Neural crest cell (in vitro differentiated cells): ENCODE data around the gene AFAP1L2. TPM values are rescaled to one million over a fixed set of nuclear protein-coding genes. Genes with fewer than 3 reads are reported as not detected.

Experiments used
- DNase-seq: peaks from one replicate; pipeline ENCODE4 v3.0.0; 2021; ENCODE audit warnings: low read depth, mixed read lengths, low spot score
- H3K27ac Mint-ChIP-seq: one replicate; pipeline ENCODE4 v1.8.0; 2021; ENCODE audit warnings: mild to moderate bottlenecking, mixed read lengths; ENCODE audit not compliant: unreplicated experiment
- H3K27me3 Mint-ChIP-seq: 2 replicates; pipeline ENCODE4 v1.8.0; 2021; ENCODE audit warnings: low read depth, mild to moderate bottlenecking, mixed read lengths
- H3K36me3 Mint-ChIP-seq: 2 replicates; pipeline ENCODE4 v1.8.0; 2021; ENCODE audit warnings: low read depth, mild to moderate bottlenecking, mixed read lengths
- H3K4me1 Mint-ChIP-seq: 2 replicates; pipeline ENCODE4 v1.8.0; 2021; ENCODE audit warnings: mixed read lengths
- H3K4me3 Mint-ChIP-seq: one replicate; pipeline ENCODE4 v1.8.0; 2021; ENCODE audit warnings: mild to moderate bottlenecking, mixed read lengths
- H3K9me3 Mint-ChIP-seq: 2 replicates; pipeline ENCODE4 v1.8.0; 2021; ENCODE audit warnings: mixed read lengths
- total RNA-seq: library from RNA; stranded (reverse); gene quantifications from 2 replicates; pipeline ENCODE4 v1.2.1, GENCODE V29; 2021
- TF ChIP-seq, protein P1 (sequence below): fragments of 200-600 bp; sonication (generic); conservative IDR thresholded peaks from 2 replicates; pipeline ENCODE4 v1.5.0; 2021; ENCODE audit warnings: antibody characterized with exemption, mild to moderate bottlenecking

Gene AFAP1L2
- total RNA-seq, 1 donor from 2014 or later = 72.1 TPM

DNA sequence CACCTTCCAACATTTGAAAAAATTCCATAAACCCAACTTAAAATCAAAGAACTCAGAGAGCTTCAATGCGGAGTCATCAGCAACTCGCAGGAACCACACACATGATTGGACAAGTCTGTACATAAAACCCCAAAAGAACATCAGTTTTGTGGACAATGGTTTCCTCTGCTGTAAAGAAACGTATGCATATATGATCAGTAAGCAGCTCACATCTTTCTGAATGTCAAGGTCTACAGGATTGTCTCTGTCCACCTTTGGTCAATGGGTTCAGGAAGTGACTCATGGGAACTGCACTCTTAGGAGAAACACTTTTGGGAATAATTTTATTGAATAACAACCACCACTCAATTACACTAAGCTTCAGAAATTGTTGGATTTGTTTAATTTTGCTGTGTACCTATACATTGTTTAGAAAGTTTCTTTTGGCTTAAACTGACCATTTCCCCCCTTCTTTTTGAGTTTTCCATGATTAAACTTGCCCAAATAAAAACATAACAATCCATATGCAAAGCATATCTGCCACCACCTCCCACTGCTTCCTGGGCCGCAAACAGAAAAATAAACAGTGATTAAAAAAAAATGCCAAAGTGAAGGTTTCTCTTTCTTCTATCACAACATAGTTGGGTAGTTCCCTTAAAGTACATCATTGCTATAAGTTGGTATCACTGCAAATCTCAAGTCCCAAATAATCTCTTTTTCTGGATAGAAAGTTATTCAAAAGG is 27.3 kb upstream of the AFAP1L2 start:
- Mint-ChIP-seq H3K36me3 (peaks cover 6% of the 10 kb centered on the region), H3K9me3 (no peaks in the 10 kb centered on the region), H3K27me3 (no peaks in the 10 kb centered on the region), H3K4me1 (peaks cover 8% of the 10 kb centered on the region), H3K27ac (no peak overlapping the region), H3K4me3 (no peak overlapping the region)
- no peak for DNase-seq
- TF ChIP-seq, protein P1, sequence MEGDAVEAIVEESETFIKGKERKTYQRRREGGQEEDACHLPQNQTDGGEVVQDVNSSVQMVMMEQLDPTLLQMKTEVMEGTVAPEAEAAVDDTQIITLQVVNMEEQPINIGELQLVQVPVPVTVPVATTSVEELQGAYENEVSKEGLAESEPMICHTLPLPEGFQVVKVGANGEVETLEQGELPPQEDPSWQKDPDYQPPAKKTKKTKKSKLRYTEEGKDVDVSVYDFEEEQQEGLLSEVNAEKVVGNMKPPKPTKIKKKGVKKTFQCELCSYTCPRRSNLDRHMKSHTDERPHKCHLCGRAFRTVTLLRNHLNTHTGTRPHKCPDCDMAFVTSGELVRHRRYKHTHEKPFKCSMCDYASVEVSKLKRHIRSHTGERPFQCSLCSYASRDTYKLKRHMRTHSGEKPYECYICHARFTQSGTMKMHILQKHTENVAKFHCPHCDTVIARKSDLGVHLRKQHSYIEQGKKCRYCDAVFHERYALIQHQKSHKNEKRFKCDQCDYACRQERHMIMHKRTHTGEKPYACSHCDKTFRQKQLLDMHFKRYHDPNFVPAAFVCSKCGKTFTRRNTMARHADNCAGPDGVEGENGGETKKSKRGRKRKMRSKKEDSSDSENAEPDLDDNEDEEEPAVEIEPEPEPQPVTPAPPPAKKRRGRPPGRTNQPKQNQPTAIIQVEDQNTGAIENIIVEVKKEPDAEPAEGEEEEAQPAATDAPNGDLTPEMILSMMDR = no peak

DNA sequence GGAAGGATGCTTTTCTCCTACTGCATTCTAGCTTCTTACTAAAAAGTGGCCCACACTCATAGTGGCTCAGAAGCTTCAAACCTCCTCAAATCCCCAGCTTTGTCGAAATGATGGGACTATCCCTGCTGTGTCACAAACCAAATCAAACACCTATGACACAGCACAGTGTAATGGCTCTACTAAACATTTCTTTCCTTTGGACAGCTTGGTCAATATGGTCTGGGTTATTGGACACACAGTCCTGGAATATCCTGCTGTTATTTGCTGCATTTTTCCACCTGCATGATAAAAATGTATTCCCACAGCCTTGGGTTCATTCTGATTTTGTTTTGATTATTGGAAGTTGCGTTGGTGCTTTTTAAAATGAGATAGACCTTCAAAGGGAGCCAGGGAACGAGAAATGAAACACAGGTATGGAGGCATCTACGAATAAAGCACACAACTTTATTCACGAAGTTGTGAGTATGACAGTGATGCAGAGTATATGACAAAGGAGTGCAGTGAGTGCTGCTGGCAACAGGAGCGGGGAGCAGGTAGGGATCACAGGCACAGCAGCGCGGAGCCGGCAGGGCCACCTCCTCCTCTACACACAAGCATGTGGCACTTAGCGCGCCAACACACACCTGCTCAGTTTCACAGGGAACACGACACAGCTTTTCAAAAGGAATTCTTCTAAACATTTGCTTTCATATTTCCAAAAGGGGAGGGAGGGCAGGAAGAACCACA is 26.5 kb upstream of the AFAP1L2 start:
- no peaks in the 10 kb centered on the region for H3K27me3 Mint-ChIP-seq
- H3K27ac Mint-ChIP-seq = peak overlapping the region; percentile 13
- no peaks in the 10 kb centered on the region for H3K9me3 Mint-ChIP-seq
- H3K4me1 Mint-ChIP-seq = peaks cover 13% of the 10 kb centered on the region
- DNase-seq = no peak
- H3K4me3 Mint-ChIP-seq = no peak overlapping the region
- peaks cover 1% of the 10 kb centered on the region for H3K36me3 Mint-ChIP-seq
- TF ChIP-seq, protein P1 = no peak

DNA sequence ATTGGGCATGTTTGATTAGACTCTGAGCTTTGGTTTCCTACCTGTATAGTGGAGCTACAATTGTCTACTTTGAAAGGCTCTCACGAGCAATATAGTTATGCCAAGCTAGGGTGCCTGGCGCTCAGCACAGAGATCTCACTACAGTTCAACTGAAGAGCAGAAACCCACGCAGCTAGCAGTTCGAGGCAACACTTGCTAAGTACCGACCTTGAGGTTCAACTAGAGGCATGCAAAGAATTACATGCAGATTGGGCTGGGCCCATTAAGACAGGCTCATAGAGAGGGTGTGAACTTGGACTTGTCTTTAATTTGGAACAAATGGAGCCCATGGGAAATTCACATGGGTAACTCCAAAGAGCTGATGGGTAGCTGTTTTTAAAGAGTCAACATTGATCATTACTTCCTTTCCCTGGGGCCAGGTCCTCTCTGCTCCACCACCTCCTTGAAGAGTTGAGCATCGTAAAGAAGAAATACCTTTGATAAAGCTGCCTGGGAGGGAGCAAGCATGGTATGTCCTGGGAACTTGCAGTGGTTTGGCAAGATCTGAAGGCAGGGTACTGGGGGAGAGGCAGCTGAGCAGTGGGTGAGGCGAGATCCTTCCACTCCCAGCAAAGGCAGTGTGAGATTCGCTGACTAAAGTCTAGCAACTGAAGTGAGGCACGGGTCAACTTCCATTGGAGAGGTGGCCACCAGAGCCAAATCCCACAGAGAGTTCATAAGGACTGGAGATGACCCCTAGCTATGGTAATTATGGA is 25.5 kb upstream of the AFAP1L2 start:
- no peak overlapping the region for H3K27ac Mint-ChIP-seq
- H3K27me3 Mint-ChIP-seq = no peaks in the 10 kb centered on the region
- H3K36me3 Mint-ChIP-seq = no peaks in the 10 kb centered on the region
- TF ChIP-seq, protein P1 = no peak
- no peak for DNase-seq
- no peak overlapping the region for H3K4me3 Mint-ChIP-seq
- H3K9me3 Mint-ChIP-seq = no peaks in the 10 kb centered on the region
- peaks cover 13% of the 10 kb centered on the region for H3K4me1 Mint-ChIP-seq

DNA sequence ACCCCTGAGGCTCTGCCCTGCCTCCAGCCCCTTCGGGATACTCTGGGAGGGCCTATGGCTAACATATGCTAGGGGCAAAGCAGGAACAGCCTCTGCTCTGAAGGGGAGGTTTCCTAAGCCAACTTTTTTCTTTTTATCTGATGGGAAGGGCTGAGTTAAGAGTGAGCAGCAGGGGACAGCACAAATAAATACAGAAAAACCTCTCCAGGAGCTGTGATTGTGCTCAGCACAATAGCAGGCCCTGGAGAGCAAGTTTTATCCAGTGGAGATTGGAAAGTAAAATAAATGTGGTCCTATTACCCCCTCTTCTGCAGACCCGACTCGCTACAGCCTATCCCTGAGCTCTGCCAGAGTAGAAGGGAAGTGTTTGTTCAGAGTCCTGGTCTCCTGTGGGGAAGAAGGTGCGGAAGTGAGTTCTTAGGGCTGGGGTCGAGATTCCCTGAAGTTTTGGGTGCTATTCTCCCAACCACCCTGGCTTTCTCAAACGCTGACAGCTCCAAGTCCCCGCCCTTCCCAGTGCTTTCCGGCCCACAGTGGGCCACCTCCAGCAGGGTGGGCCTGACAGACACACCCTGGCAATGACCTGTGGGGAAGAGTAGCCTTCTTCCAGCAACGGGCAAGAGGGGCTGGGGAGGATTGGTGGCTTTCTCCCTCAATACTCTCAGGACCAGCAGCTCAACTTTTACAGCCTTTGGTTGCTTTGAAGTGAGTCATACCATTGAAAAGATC is 23.0 kb upstream of the AFAP1L2 start:
- peak overlapping the region; percentile 5 for H3K27ac Mint-ChIP-seq
- H3K4me3 Mint-ChIP-seq = no peak overlapping the region
- no peaks in the 10 kb centered on the region for H3K36me3 Mint-ChIP-seq
- H3K9me3 Mint-ChIP-seq = no peaks in the 10 kb centered on the region
- TF ChIP-seq, protein P1 = no peak
- no peak for DNase-seq
- H3K27me3 Mint-ChIP-seq = no peaks in the 10 kb centered on the region
- peaks cover 13% of the 10 kb centered on the region for H3K4me1 Mint-ChIP-seq

DNA sequence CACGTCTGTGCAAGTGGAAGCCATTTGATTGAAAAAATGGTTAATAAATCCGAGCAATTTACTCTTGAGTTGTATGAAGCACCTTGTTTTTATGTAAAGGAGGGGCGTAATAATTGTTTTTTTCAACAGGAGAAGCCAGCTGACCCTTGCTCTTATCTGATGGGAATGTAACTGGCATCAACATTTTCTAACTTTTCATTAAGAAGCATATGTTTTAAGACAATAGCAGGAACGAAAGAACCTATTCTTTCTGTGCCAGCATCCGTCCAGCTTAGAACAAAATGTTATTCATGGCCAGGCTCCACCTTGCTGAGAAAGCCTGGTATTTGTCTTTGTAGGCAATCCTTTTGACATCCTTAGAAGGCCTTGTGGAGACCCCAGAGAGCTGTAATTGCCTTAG is 22.2 kb upstream of the AFAP1L2 start:
- H3K9me3 Mint-ChIP-seq = no peaks in the 10 kb centered on the region
- no peak overlapping the region for H3K27ac Mint-ChIP-seq
- DNase-seq = no peak
- H3K36me3 Mint-ChIP-seq = no peaks in the 10 kb centered on the region
- no peaks in the 10 kb centered on the region for H3K27me3 Mint-ChIP-seq
- H3K4me3 Mint-ChIP-seq = no peak overlapping the region
- TF ChIP-seq, protein P1 = no peak
- peaks cover 13% of the 10 kb centered on the region for H3K4me1 Mint-ChIP-seq
